ENCODE data around the gene RAB3IL1.

RAB3IL1 gene

DNA sequence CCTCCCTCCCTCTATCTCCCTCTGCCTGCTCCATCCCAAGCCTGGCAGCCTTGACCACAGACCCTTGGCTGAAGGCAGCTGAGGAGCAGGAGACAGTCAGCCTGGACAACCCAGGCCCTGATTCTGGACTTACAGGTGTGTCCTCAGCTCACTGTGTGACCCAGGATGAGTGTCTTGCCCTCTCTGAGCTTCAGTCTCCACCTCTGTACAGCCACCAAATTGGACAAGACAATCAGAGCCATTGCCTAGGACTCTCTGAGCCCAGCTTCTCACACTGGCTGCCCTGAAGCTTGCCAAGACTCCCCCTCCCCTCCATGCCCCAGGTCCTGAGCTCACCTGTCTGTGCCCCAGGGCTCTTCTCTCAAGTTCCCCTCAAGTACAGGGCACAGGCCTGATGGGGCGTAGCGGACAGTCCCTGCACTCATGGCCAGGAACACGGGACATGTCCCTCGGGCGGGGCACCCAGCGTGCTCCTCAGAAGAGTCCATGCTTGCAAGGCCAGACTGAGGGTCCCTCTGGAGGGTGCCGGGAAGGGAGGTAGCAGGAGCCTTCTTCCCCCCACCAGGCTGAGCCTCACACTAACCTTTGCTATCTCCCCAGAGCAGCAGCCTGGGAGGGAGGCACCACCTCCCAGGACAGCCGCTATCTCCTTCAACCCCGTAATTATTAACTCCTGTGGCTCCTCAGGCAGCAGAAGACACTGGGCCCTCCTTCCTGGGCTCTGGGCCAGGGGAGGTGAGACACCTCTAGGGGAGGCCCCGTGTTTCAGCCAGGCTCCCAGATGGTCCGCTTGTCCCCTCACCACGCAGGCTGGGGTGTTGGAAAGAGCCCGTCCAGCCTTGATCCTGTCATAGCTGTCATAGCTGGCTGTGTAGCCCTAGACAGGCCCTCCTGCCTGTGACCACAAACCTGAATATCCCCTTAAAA lies 2.6 kb upstream of the RAB3IL1 start:
- TF ChIP-seq POLR2A (IDR thresholded peaks at IDR 0.05; ENCODE audit: low read length): peak; percentile 93
- peak; percentile 37 for TF ChIP-seq GATA1 (IDR thresholded peaks at IDR 0.05; ENCODE audit: low read depth, low read length)
- peak; percentile 96 to 97 for DNase-seq

DNA sequence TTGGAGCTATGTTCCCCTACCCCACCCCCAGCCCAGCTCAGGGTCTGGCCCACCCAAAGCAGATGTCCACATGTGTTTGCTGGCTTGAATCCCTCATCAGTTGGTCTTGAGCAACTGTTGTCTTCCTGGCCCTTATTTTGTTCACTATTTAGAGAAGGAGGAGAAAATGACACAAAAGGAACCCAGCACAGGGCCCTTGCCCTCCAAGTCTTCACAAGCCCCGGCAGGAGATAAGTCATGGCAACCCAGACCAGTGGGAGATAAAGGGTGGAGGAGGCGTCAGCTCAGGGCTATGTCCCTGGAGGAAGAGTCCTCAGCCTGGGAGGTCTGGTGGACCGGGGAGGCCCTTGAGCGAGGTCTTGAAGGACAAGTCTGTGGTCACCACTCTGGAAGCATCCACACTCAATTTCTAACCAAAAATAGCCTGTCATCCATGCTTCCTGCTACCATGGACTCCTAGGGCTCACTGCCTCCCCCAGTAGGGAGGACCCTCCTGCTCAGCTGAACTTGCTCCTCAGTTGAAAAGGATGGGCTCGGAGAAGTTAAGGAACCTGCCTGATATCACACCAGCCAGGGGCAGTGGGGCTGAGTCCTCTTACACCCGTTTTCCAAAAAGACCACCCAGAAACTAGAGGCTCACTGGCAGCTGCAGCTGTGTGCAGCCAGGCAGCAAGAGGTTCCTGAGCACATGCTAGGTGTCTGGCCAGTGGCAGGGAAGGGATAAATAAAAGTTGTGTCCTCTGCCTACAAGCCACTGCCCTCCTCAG lies 1.8 kb upstream of the RAB3IL1 start:
- peak; percentile 75 to 76 for DNase-seq
- TF ChIP-seq GATA1 (IDR thresholded peaks at IDR 0.05; ENCODE audit: low read depth, low read length) (no peak), POLR2A (IDR thresholded peaks at IDR 0.05; ENCODE audit: low read length) (no peak)

DNA sequence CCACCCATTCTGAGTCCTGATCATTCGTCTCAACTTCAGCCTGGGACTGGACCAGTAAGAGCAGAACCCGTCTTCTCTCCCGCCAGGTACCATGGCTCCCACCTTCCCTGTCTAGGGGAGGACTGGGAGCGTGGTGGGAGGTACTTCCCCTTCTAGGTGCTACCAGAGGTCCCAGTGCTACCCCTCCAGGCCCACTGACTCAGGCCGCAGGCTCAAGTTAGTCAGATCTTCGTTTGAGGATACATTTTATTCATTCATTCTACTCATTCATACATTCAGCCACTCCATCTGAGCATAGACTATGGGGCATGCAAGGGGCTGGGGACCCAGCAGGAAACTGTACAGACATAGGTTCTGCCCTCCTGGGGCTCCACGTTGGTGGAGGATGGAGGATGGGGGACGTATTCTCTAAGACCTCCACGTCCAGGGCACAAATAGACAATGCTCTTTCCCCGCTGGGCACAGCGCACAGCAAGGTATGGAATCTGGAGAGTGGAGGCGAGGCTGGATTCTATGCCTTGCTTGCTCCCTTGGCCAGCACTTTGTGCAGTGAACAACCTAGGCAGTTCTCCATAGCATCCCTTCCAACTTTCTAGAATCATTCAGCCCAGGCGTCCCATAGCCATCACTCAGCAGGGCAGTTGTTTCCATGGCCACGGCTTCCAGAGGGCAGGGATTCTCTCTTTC lies 1.0 kb upstream of the RAB3IL1 start:
- DNase-seq: peak in 1 of 2 experiments; percentile 53
- no peak for TF ChIP-seq GATA1 (IDR thresholded peaks at IDR 0.05; ENCODE audit: low read depth, low read length)

DNA sequence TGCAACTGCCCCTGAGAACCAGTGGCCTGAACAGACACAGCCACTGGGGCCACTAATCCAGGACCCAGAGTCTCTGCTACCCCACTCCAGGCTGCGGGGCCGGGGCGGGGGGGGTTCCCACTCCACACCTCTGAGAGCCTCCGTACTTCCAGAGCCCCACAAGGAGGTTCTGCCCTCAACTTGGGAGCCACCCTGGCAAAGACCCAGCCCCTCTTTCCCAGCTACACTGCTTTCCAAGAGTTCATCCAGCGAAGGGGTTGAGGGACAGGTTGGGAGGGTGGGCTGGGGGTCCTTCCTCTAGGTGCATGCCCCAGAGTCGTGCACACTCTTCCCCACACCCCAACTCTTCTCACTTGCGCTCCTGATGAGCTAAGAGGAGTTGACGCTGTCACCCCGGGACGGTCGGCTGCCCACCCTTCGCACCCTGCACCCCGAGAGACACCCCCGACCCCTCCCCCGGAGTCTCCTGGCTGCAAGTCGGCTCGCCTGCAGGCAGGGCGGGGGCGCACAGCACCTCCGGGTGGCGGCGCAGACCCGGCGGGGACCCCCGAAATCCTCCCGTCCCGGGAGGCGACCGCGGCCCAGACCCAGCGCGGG lies 531 bp downstream of the RAB3IL1 start:
- peak in 1 of 2 experiments; percentile 43 for DNase-seq
- TF ChIP-seq POLR2A (IDR thresholded peaks at IDR 0.05; ENCODE audit: low read length) (no peak), GATA1 (IDR thresholded peaks at IDR 0.05; ENCODE audit: low read depth, low read length) (no peak)

DNA sequence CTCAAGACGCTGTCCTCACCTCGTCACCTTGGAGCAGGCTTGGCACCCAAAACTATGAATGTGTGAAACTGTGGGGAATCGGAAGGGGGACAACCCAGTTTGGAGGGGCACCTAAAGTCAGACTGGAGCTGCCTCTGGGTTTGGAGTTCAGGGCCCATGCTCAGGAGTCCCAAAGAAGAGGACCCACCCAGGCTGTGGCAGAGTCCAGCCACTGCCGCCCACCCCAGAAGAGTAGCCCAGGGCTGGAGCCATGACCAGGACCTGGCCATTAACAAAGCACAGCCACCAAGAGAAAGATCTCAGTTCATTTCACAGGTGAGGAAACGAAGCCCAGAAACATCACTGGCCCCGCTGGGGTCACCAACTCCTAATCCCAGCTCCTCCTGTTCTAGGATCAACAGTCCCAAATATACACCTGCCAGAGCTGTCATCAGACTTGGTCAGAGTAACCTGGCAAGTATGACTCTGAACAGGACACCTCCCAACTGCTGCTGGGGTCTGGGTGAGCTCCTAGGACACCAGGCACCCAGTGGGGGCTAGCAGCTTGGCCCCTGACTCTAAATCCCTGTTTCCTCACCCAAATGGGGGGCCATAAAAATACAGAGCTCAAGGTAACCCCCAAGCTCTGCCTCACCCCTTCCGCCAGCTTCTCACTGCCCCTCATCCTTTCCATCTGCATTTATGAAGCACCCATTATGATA lies 2.7 kb downstream of the RAB3IL1 start:
- no peak for DNase-seq
- no peak for TF ChIP-seq GATA1 (IDR thresholded peaks at IDR 0.05; ENCODE audit: low read depth, low read length)
- TF ChIP-seq POLR2A (IDR thresholded peaks at IDR 0.05; ENCODE audit: low read length): no peak

DNA sequence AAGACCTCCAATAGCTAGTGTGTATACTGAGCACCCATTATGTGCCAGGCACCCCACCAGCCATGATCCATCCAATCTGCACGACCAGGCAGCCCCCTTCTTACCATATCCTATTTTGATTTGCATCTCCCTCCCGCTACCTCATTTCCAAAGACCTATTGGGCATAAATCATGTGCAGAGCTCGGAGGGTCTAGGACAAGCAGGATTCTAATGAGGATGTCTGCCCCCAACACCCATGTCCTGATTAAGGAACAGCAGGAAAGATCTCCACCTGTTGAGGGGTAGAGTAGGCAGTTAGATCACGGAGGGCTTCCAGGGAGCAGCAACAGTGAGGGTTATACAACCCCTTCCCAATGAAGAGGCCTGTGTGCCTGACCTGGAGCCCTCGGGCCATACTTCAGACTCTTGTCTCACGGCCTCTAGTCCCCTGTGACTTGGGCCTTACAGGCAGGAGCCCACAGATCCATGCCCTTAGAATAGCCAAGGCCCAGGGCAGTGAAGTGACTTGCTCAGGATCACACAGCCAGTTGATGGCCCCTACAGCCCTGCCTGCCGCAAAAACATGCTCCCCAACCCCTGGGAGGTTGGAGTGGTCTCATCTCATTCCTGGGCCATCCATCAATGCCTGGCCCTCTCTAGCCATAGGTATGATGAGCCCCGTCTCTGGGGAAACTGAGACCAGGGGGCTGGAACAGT lies 3.5 kb downstream of the RAB3IL1 start:
- no peak for DNase-seq
- TF ChIP-seq GATA1 (IDR thresholded peaks at IDR 0.05; ENCODE audit: low read depth, low read length) (no peak), POLR2A (IDR thresholded peaks at IDR 0.05; ENCODE audit: low read length) (no peak)

DNA sequence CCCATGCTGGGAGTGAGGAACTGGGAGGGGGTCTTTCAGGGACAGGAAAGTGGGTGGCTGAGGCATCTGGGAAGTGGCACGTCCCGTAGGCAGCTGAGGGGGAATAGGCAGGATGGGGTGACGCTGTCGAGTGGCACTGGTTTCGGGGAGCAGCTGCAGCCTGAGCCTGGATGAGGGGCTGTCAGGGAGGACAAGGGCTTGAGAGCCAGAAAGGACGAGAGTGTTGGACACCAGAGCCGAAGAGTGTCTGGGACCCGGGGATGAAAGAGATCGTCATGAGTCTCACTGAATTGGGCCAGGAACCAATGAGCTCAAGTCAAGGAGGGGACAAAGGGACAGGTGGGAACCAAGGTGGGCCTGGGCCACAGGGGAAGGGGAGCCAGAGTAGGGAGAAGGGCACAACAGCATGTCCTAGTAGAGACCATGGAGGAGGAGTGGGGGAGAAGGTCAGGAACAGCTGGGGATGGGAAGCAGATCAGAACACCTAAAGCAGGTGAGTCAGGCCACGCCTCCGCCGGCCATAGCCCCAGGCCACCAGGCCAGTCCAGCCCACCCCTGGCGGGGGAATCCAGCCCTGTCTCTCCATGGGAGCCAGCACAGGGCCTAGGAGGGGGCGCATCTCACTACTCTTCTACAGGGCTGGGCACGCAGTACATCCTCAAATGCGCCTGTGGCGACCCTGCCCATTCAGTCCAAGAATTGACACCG lies 4.2 kb downstream of the RAB3IL1 start:
- TF ChIP-seq POLR2A (IDR thresholded peaks at IDR 0.05; ENCODE audit: low read length) (no peak), GATA1 (IDR thresholded peaks at IDR 0.05; ENCODE audit: low read depth, low read length) (no peak)
- DNase-seq: no peak

DNA sequence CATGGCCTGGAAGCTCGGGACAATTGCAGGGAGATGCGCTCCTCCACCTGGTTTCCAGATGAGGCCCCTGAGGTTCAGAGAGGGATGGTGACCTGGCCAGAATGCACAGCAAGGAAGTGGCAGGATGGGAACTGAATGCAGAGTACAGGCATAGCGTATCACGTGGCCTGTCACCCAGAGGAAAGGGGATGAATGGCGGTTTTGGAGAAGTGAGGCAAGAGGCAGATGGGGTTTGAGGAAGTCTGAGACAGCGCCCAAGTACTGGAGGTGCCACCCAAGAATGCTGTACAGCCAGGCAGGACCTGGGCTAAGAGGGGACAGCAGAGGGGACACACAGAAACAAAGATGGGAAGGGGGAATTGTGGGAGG lies 4.9 kb downstream of the RAB3IL1 start:
- DNase-seq: no peak
- TF ChIP-seq POLR2A (IDR thresholded peaks at IDR 0.05; ENCODE audit: low read length) (no peak), GATA1 (IDR thresholded peaks at IDR 0.05; ENCODE audit: low read depth, low read length) (no peak)

DNA sequence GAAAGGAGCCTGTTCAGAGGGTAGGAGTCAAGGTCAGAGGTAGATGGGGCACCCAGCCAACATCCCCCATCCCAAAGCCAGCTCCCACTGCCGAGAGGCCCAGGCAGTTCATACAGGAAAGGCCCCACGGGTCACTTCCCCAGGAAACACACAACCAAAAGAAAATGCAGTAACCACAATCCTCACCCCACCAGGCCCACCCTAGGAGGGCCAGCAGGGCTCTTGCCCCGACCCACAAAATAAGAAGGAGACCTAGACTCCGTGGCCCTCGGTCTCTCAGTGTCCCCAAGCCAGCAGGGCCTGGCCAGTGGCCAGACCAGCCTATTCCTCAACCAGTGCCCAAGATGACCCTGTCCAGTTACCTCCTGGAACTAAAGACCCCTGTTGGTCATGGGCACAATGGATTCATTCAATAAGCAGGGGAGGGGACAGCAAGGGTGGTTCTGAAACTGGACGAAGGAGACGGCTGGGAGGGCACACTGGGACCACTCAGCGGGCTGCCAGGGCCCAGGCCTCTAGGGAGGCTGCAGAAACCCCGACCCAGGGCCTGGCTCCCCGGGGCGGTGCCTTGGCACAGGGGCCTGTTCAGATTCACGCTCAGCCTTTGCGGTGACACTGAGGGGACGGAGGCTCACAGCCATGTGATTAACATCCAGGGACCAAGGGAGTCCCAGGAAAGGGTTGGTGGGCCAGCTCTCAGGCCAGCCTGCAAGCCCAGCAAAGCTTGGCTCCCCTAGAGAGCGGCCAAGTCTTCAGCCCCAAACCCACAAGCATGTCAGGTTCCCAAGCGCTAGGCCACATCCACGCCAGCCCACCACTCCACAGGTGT lies 5.5 kb downstream of the RAB3IL1 start:
- DNase-seq: no peak
- no peak for TF ChIP-seq GATA1 (IDR thresholded peaks at IDR 0.05; ENCODE audit: low read depth, low read length)
- no peak for TF ChIP-seq POLR2A (IDR thresholded peaks at IDR 0.05; ENCODE audit: low read length)

DNA sequence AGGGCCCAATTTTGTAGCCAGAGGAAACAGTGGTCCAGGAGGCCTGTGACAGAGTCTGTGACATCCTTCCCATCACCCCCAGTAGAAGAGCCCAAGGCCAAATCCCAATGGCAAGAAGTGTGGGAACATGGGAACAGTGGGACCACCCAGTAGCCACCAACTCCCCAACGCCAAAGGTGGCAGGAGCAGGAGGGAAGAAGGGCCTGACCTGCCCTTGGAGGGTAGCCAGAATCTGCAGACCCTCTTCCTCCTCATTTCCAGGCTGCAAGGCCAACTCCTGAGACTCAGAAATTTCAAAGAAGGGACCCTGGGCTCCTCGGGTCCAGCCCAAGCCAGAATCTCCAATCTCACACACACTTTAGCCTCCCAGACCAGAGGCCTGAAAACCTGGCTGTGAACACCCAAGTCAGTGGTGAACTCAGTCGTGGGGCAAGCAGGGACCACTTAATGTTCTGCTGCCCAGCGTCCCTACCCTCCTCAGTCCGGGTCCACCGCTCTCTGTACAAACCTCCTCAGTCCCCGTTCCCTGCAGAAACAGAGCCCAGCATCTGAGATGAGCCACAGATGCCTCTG lies 6.2 kb downstream of the RAB3IL1 start:
- no peak for TF ChIP-seq GATA1 (IDR thresholded peaks at IDR 0.05; ENCODE audit: low read depth, low read length)
- no peak for TF ChIP-seq POLR2A (IDR thresholded peaks at IDR 0.05; ENCODE audit: low read length)
- no peak for DNase-seq

Measured in erythroblast (primary cell).